Fibroblast of skin of left quadriceps (primary cell): Measurements from ENCODE around the gene DLX3.

Experiments used
- DNase-seq, 2 experiments: peaks; one replicate each; pipeline ENCODE4 v3.0.0-alpha.2; 2013; ENCODE audit warnings: low read depth in 2 of 2

Gene DLX3

DNA sequence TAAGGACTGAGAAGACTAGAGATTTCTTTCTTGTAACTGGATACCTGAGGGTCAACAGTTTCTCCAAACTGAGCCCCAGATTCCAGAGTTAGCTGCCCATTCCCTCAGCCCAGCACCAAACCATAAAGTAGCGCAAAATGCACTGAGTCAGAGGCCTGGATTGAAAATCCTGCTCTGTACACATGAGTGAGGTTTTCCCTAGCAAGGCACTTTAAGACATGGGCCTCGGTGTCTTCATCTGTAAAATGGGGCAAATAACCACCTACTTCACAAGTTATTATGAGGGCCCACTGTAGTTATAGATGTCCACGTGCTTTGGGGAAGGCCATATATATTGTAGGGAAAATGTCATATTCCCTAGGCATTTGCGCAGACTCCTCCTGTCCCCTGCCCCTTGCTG, 36.3 kb downstream of the DLX3 start:
- no peak for DNase-seq

- DNase-seq, result no peak
Observed at GRCh38 chr17:49957350-49957749, 37.7 kb downstream of the DLX3 start.

DNA sequence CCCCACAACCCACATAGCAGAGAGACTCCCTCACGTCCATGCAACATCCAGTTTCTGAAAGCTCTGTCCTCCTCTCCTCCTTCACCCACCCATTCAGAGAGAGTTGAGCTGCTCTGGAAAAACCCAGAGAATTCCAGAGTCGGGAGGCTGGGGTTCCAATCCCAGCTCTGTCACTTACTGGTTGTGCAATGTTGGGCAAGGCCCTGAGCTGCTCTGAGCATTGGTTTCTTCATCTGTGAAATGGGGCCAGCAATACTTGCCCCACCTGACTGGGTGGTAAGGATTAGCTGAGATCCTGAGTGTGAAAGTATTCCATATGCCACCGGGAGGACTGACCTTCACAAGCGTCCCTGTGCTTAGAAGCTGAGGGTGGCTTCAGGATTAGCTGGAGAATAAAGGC, 38.2 kb downstream of the DLX3 start:
- DNase-seq, result no peak

DNA sequence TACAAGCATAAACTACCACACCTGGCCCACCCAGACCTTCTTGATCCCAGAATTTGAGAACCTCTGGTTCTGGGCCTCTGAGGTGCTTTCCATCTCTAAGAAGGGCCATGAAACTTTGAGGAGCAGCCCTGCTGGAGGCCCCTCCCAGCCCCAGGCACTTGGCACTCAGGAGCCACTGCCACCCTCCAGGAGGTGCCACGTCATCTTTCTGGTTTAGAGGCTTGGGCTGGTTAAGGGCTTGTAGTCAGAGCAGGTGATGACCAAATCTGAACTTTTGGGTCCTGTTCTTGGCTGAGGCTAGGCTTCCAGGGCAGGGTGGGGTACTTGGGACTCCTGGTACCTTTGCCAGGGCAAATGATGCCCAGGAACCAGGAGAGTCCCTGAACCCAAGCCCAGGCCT, 39.9 kb downstream of the DLX3 start:
- no peak for DNase-seq

DNA sequence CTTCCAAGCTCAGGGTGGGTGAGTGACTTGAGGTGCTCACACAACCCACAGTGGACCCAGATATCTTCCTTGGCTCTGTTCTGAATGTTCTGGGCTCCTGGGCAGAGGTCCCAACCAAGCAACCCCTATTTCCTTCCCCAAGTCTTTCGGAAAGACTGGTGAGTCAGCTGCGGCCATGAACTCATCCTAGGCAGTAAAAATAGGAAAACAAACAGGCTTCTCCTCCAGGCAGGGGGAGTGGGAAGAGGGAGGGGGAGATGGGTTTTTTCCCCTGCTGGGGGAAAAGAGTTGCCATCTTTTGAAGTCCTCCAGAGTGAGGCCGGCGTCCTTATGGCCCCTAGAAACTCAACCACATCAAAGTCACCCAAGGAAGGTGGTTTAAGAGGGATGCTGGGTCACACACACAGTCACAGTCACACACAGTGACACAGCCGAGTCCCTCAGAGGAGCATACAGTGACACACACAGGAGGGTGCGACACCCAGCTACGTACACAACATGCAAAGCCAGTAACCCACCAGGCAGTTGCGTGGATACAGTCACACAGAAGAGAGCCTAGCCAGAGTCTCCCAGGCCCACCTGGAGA, 42.0 kb downstream of the DLX3 start:
- no peak for DNase-seq

DNA sequence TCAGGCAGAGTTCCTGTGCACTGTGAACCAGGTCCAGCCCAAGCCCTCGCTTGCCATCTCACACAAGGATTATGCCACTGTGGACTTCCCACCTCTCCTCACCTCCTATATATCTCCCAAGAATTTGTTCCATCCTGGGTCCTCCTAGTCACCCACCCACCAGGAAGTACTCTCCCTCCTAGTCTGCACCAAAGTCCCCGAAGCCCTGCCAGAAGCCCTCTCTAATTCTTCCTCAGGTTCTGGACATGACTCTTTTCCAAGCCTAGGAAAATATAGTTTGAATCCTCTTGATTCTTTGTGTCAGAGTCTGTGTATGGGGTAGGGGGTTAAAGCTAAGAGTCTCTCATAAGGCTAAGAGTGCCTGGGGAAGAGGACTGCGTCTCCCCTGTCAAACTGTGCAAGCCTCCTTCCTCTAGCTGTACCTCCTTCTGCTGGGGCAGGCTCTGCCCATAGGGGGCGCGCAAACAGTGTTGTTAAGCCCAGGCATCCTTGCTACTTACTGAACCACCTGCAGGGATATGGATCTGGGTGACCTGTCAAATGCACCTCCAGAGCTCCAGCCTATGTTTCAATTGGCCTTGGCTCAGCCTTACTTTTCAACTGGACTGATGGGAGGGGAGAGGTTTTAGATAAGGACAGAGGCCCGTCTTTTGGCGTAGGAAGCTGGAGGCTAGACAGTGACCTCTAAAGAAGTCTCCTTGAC, 42.7 kb downstream of the DLX3 start:
- peak in 1 of 2 experiments; percentile 20 for DNase-seq

DNA sequence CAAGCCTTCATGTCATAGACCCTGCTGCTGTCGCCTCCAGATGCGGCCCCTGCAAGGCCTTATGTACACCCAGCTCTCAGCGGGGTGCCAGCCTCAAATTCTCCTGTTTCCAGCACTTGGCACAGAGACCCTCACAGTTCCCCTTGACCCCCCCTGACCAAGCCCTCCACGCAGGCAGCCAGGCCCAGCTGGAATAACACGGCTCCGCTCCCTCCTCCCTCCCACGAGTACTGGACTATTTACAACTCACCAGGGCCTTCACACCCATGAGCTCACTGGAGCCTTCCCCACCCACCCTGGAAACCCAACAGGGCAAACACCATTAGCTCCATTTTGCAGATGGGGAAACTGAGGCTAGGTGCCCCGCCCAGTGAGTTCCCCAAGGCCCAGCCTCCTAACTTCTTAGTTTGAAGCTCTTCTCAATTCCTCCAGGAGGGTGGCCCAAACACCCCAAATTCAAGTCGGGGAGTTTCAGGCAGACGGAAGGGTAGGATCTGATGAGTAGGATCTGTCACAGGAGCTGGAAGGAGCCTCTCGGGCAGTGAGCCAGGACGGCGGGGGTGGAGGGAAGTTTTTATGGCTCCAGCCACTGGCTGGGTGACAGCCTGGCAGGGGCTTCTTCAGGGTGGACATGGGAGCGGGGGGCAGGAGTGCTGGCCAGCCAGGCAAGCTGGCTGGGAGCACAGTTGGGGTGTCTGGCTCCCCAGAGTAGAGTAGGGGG, 43.5 kb downstream of the DLX3 start:
- no peak for DNase-seq

DNA sequence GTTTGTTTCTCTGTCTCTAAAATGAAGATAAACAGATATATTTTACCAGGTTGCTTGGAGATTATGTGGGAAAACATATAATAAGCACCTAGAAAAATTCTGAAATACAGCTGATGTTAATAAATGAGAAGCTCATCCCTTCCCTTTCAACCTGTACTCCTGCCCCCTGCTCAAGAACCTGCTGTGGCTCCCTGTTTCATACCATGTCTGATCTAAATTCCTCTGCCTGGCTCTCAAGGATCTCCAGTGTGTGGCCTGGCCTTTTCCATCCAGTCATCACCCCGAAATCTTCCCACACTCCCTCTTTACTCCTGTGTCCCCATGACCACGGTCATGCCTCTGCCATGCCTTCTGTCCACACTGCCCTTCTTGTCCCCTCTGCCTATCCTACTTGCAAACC, 45.4 kb downstream of the DLX3 start:
- no peak for DNase-seq

DNA sequence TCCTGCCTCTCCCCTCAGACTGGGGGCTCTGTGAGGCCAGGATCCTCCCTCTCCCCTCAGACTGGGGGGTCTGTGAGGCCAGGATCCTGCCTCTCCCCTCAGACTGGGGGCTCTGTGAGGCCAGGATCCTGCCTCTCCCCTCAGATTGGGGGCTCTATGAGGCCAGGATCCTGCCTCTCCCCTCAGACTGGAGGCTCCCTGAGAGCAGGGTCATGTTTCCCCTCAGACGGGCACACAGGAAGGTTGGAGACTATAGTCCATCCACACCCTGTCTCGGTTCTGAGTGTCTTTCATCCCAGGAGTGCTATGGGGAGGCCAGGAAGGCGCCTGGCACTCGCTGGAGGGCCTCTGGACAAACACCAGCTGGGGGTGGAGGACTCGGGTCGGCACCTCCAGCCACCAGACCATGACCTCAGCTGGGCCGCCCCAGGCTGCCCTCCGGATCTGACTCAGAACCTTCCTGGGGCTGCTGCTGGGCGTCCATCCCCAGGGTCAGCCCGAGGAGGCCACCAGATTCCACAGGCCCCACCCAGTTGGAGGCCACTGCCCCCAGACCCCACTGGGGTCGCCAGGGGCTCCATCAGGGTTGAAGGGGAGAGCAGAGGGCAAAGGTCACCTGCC, 48.0 kb downstream of the DLX3 start:
- DNase-seq, result no peak

- DNase-seq, result no peak
Observed at GRCh38 chr17:49946208-49946607, 48.8 kb downstream of the DLX3 start.

DNA sequence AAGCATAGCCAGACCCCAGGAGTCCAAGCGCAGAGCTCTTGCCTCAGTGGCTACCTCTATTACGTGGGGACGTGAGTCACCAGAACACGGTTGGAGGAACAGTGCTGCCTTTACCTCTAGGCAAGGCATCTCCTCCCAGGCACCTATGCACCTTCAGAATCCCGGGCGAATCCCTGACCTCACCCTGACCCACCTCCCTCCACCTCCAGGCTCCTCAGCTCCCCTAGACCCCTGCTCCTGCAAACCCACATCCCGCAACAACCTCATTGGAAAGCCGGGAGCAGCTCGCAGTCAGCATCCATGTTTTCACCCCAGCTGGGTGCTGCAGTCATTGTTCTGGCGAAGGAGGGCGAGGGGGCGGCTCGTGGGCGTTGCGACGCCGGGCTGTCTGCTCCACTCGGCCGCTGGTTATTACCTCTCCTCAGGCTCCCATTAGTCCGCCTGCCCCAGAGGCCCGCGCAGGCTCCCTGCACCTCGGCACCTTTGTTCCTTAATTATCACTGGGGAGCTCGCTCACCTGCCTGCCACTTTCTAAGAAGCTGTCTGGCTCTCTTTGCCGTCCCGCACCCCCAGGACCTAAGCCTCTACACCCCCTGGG, 50.7 kb downstream of the DLX3 start:
- no peak for DNase-seq

- DNase-seq, result no peak
Observed at GRCh38 chr17:49942947-49943346, 52.1 kb downstream of the DLX3 start.

GRCh38 chr17:49941427-49941826, 53.6 kb downstream of the DLX3 start:
- DNase-seq, result no peak
